Measurements from ENCODE around the gene LCOR. TPM values are rescaled to one million over a fixed set of nuclear protein-coding genes. Genes with fewer than 3 reads are reported as not detected.

Gene LCOR
- total RNA-seq = 100 to 1,000 TPM in 1 of 3 donors, 10 to 100 TPM in 2; 70.4 to 106 (median 93.0) TPM
- long read RNA-seq, donor 1, full-length matches to known transcripts = 4 of 33 reads
- long read RNA-seq, donor 1, partial matches to known transcripts = 9 of 33 reads
- long read RNA-seq, donor 1, other reads (novel, unspliced or antisense) = 20 of 33 reads
- long read RNA-seq, donor 2, full-length matches to known transcripts = 5 of 19 reads
- long read RNA-seq, donor 2, partial matches to known transcripts = 3 of 19 reads
- long read RNA-seq, donor 2, other reads (novel, unspliced or antisense) = 11 of 19 reads

- Histone ChIP-seq H3K9me3 (no peaks in the 10 kb centered on the region), H3K4me3 (peak within 1 kb of the TSS; percentile 83), H3K4me1 (ENCODE audit: low read depth) (peaks cover 37% of the 10 kb centered on the region), H3K36me3 (ENCODE audit: low read depth) (no peaks in the 10 kb centered on the region)
- ATAC-seq (peak; percentile 85), DNase-seq (peak; percentile 86 to 91 (median 91))
- intact Hi-C loops (cut with DNase I, micrococcal nuclease) = loop anchor here in 1 of 2 donors (5.0 kb wide), 1 partner anchor 65 kb away; no protein-coding TSS in a partner anchor
- no peak for TF ChIP-seq CTCF (IDR thresholded peaks at IDR 0.05)
Measured at GRCh38 chr10:96831867-96832720, at the start of gene LCOR. Gene LCOR, plus strand, starts transcription at chr10:96832298. Its CDS starts 116,760 bp downstream, at chr10:96949058.

GRCh38 chr10:96784253-96784652 lies 47.8 kb upstream of the LCOR start:
- Histone ChIP-seq H3K4me1 (ENCODE audit: low read depth) (no peaks in the 10 kb centered on the region), H3K4me3 (no peak overlapping the region), H3K36me3 (ENCODE audit: low read depth) (no peaks in the 10 kb centered on the region), H3K9me3 (no peaks in the 10 kb centered on the region)
- ATAC-seq (no peak), DNase-seq (no peak)
- intact Hi-C loops (cut with DNase I, micrococcal nuclease) = no loop called here
- no peak for TF ChIP-seq CTCF (IDR thresholded peaks at IDR 0.05)

DNA sequence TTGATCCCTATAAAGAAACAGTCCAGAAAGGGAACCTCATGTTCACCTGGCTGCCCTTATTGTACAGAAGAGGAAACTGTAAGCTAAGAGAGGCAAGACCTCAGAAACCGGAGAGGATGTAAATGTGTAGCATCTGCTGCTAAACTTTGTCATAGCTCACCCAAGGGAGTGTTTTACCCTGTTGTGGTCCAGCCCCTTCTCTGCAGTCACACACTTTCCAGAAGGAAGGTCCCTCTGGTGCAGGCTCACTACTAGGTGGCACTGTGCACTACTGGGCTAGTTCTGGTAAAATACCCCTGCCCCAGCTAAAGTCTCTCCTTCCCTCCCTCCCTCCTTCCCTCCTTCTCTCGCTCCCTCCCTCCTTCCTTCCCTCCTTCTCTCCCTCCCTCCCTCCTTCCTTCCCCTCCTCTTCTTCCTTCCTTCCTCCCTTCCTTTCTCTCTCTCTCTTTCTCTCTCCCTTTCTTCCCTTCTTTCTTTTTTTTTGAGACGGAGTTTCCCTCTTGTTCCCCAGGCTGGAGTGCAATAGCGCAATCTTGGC lies 42.5 kb upstream of the LCOR start:
- no peak for TF ChIP-seq CTCF (IDR thresholded peaks at IDR 0.05)
- Histone ChIP-seq H3K4me1 (ENCODE audit: low read depth) (no peaks in the 10 kb centered on the region), H3K9me3 (no peaks in the 10 kb centered on the region), H3K36me3 (ENCODE audit: low read depth) (no peaks in the 10 kb centered on the region), H3K4me3 (no peak overlapping the region)
- DNase-seq (no peak), ATAC-seq (peak; percentile 38)
- intact Hi-C loops (cut with DNase I, micrococcal nuclease) = no loop called here

- DNase-seq (no peak), ATAC-seq (no peak)
- Histone ChIP-seq H3K4me1 (ENCODE audit: low read depth) (peaks cover 6% of the 10 kb centered on the region), H3K9me3 (no peaks in the 10 kb centered on the region), H3K36me3 (ENCODE audit: low read depth) (no peaks in the 10 kb centered on the region), H3K4me3 (no peak overlapping the region)
- no peak for TF ChIP-seq CTCF (IDR thresholded peaks at IDR 0.05)
- intact Hi-C loops (cut with DNase I, micrococcal nuclease) = no loop called here
Measured at GRCh38 chr10:96791902-96792301, 40.2 kb upstream of the LCOR start.

GRCh38 chr10:96794836-96795733 lies 37.0 kb upstream of the LCOR start:
- peaks cover 24% of the 10 kb centered on the region for H3K4me1 ChIP-seq (ENCODE audit: low read depth)
- peak; percentile 61 to 72 (median 70) for DNase-seq
- peak; percentile 82 for ATAC-seq
- H3K9me3 ChIP-seq = no peaks in the 10 kb centered on the region
- no peak overlapping the region for H3K4me3 ChIP-seq
- H3K36me3 ChIP-seq (ENCODE audit: low read depth) = no peaks in the 10 kb centered on the region
- no peak for TF ChIP-seq CTCF (IDR thresholded peaks at IDR 0.05)
- intact Hi-C loops (cut with DNase I, micrococcal nuclease) = no loop called here
